SK-N-SH treated with all-trans-retinoic acid at 6 μM for 48 hours (cell line): Measurements from ENCODE around the gene AUNIP.

Experiments
- ATAC-seq: fragments of 200-7000 bp; cut with Tn5 transposase; 3 replicates; pipeline ENCODE4 v1.9.1; 2020; ENCODE audit warnings: mild to moderate bottlenecking, moderate library complexity
- ARNTL ChIP-seq: fragments of 450-650 bp; formaldehyde crosslinking; IDR thresholded peaks from 2 replicates; pipeline ENCODE4 v1.5.0; 2020; ENCODE audit warnings: low read depth, mild to moderate bottlenecking, moderate library complexity, borderline replicate concordance
- BACH2 ChIP-seq: fragments of 250-450 bp; sonication (Bioruptor Pico); IDR thresholded peaks from 2 replicates; pipeline ENCODE4 v1.9.0; 2021; ENCODE audit warnings: mild to moderate bottlenecking, borderline replicate concordance
- CSDC2 ChIP-seq: fragments of 250-450 bp; sonication (Bioruptor Pico); IDR thresholded peaks from 2 replicates; pipeline ENCODE4 v1.5.0; 2020; ENCODE audit warnings: mild to moderate bottlenecking, moderate library complexity
- CSRNP3 ChIP-seq: fragments of 250-450 bp; sonication (Bioruptor Pico); IDR thresholded peaks from 2 replicates; pipeline ENCODE4 v1.5.1; 2021; ENCODE audit warnings: mild to moderate bottlenecking, moderate library complexity
- GLIS3 ChIP-seq: fragments of 250-450 bp; sonication (Bioruptor Pico); IDR thresholded peaks from 2 replicates; pipeline ENCODE4 v1.5.0; 2020; ENCODE audit warnings: mild to moderate bottlenecking, moderate library complexity
- ISL1 ChIP-seq: fragments of 250-450 bp; sonication (Bioruptor Pico); IDR thresholded peaks from 2 replicates; pipeline ENCODE4 v2.1.2; 2022; ENCODE audit warnings: mild to moderate bottlenecking, moderate library complexity
- OSR1 ChIP-seq: fragments of 250-450 bp; sonication (Bioruptor Pico); IDR thresholded peaks from 2 replicates; pipeline ENCODE4 v1.8.0; 2022; ENCODE audit warnings: moderate library complexity, mild to moderate bottlenecking, inconsistent platforms
- POU6F1 ChIP-seq: fragments of 250-450 bp; sonication (Bioruptor Pico); IDR thresholded peaks from 2 replicates; pipeline ENCODE4 v1.8.0; 2021; ENCODE audit warnings: low read depth, mild to moderate bottlenecking, moderate library complexity, borderline replicate concordance
- PPARA ChIP-seq: fragments of 250-450 bp; sonication (Bioruptor Pico); IDR thresholded peaks from 2 replicates; pipeline ENCODE4 v1.5.0; 2020; ENCODE audit warnings: mild to moderate bottlenecking, borderline replicate concordance
- RARB ChIP-seq: fragments of 250-450 bp; sonication (Bioruptor Pico); IDR thresholded peaks from 2 replicates; pipeline ENCODE4 v1.8.0; 2021; ENCODE audit warnings: mild to moderate bottlenecking, moderate library complexity
- SNAI2 ChIP-seq: fragments of 250-450 bp; sonication (Bioruptor Pico); IDR thresholded peaks from 2 replicates; pipeline ENCODE4 v1.5.0; 2020; ENCODE audit warnings: mild to moderate bottlenecking, moderate library complexity
- TCF4 ChIP-seq: fragments of 250-450 bp; sonication (Bioruptor Pico); IDR thresholded peaks from 2 replicates; pipeline ENCODE4 v1.8.0; 2021; ENCODE audit warnings: mild to moderate bottlenecking, moderate library complexity, borderline replicate concordance
- TOX ChIP-seq: fragments of 250-450 bp; sonication (Bioruptor Pico); IDR thresholded peaks from 2 replicates; pipeline ENCODE4 v1.8.0; 2021; ENCODE audit warnings: mild to moderate bottlenecking, moderate library complexity, borderline replicate concordance
- TSHZ2 ChIP-seq: fragments of 250-450 bp; sonication (Bioruptor Pico); IDR thresholded peaks from 2 replicates; pipeline ENCODE4 v1.5.0; 2020; ENCODE audit warnings: mild to moderate bottlenecking, moderate library complexity
- ZC3H10 ChIP-seq: fragments of 250-450 bp; sonication (Bioruptor Pico); IDR thresholded peaks from 2 replicates; pipeline ENCODE4 v1.5.1; 2021; ENCODE audit warnings: mild to moderate bottlenecking, moderate library complexity
- ZFP3 ChIP-seq: fragments of 250-450 bp; sonication (Bioruptor Pico); IDR thresholded peaks from 2 replicates; pipeline ENCODE4 v1.5.0; 2020; ENCODE audit warnings: mild to moderate bottlenecking, moderate library complexity
- ZFP30 ChIP-seq: fragments of 450-650 bp; formaldehyde crosslinking; IDR thresholded peaks from 2 replicates; pipeline ENCODE4 v1.5.0; 2022; ENCODE audit warnings: mild to moderate bottlenecking, moderate library complexity
- ZNF565 ChIP-seq: fragments of 450-650 bp; formaldehyde crosslinking; conservative IDR thresholded peaks from 2 replicates; pipeline ENCODE4 v1.5.0; 2020; ENCODE audit warnings: low read depth, mild to moderate bottlenecking, moderate library complexity
- ZNF70 ChIP-seq: fragments of 450-650 bp; formaldehyde crosslinking; IDR thresholded peaks from 2 replicates; pipeline ENCODE4 v1.5.0; 2020; ENCODE audit warnings: mild to moderate bottlenecking, moderate library complexity
- ZNF8 ChIP-seq: fragments of 450-650 bp; formaldehyde crosslinking; IDR thresholded peaks from 2 replicates; pipeline ENCODE4 v1.5.0; 2020; ENCODE audit warnings: mild to moderate bottlenecking, moderate library complexity

The AUNIP gene

GRCh38 chr1:25898223-25899015 lies 39.2 kb upstream of the AUNIP start (continued):
- TF ChIP-seq TSHZ2 (no peak), ZC3H10 (CRISPR knock-in tag) (no peak), ZNF70 (CRISPR knock-in tag) (no peak), TOX (CRISPR knock-in tag) (no peak), GLIS3 (CRISPR knock-in tag) (no peak), ARNTL (CRISPR knock-in tag) (no peak), CSDC2 (CRISPR knock-in tag) (no peak), ZNF8 (CRISPR knock-in tag) (no peak), OSR1 (CRISPR knock-in tag) (no peak), ZFP30 (CRISPR knock-in tag) (no peak), RARB (CRISPR knock-in tag) (no peak), ISL1 (CRISPR knock-in tag) (no peak), PPARA (CRISPR knock-in tag) (no peak), ZFP3 (CRISPR knock-in tag) (no peak)

GRCh38 chr1:25897754-25898153 lies 38.5 kb upstream of the AUNIP start:
- TF ChIP-seq CSDC2 (CRISPR knock-in tag) (no peak), GLIS3 (CRISPR knock-in tag) (no peak), ARNTL (CRISPR knock-in tag) (no peak), ZNF565 (no peak), CSRNP3 (no peak), TCF4 (CRISPR knock-in tag) (no peak), BACH2 (CRISPR knock-in tag) (no peak), ZFP30 (CRISPR knock-in tag) (no peak), ISL1 (CRISPR knock-in tag) (no peak), RARB (CRISPR knock-in tag) (no peak), SNAI2 (CRISPR knock-in tag) (no peak), TSHZ2 (no peak)
- ATAC-seq, result no peak

- TF ChIP-seq POU6F1 (CRISPR knock-in tag), result no peak
- ATAC-seq, result peak; percentile 47
Measured at GRCh38 chr1:25896266-25896665, 37.0 kb upstream of the AUNIP start.
